ENCODE results near the gene ELOA2.
"Not testable (repeated sequence)": the region's sequence is repeated elsewhere in the genome, so short reads cannot be mapped to it uniquely, and the experiment has no call there.

Gene ELOA2

DNA sequence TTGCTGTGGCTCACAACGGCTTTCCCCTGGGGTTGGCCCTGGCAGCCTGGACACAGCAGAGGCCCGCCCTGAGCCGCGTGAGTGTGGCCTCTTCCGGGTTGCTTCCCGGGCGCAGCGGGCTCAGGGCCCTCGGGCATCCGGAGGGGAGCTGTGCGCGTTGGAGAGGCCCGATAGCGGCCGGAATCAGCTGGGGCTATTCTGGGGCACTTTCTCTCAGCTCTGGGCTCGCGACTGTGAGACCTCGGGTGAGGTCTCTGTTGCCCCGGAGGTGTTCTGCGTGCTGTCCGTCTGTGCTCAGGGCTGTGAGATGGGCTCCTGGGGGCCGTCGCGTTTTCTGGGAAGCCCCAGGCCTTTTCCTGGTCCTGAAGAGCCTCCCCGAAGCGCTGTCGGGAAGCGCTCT lies 830 bp downstream of the ELOA2 start:
- H3K4me3 Mint-ChIP-seq; intact Hi-C loops (cut with micrococcal nuclease); H3K36me3 Mint-ChIP-seq (ENCODE audit: low read depth); H3K4me1 Mint-ChIP-seq (ENCODE audit: low read depth); H3K27me3 Mint-ChIP-seq; H3K27ac Mint-ChIP-seq: not testable (repeated sequence)
- H3K9me3 Mint-ChIP-seq = peaks cover 47% of the 10 kb centered on the region

DNA sequence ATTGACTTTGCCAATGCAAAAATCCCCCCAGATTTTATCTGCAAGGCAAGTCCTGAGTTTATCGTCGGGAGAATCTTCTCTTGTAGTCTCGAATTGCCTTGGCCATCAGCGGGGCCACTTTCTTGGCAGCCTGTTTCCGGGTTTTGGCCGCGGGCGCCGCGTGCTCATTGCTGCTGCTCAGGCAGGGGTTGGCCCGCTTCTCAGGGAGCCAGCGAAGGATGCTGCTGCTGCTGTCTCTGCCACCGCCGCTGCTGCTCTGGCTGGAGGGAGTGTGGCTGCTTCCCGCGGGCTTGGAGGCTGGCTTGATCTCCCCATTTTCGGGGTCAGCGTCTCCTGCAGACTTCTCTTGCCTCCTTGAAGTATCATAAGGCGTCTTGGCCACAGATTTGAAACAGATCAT lies 2.5 kb downstream of the ELOA2 start:
- Mint-ChIP-seq H3K9me3 (peaks cover 47% of the 10 kb centered on the region), H3K4me1 (ENCODE audit: low read depth) (no peaks in the 10 kb centered on the region), H3K36me3 (ENCODE audit: low read depth) (no peaks in the 10 kb centered on the region), H3K27me3 (no peaks in the 10 kb centered on the region), H3K4me3 (no peak overlapping the region), H3K27ac (no peak overlapping the region)
- intact Hi-C loops (cut with micrococcal nuclease) = no loop called here

DNA sequence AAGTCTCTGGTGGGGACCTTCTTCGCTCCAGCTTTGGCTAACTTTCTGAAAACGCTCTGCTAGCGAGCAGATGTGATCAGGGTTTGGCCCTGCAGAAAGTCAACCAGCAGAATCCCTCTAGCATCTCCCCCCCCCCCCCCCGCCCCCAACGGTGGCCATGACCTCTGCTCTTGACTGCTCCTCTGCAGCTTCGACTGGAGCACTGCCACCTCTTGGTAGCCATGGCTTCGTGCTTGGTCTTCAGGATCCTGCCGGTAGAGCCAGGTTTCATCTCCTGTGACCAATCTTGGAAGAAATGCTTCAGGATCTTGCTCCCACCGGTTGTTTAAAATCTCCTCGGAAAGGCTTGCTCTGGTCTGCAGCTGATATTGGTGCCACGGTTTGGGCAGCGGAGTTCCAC lies 4.5 kb downstream of the ELOA2 start:
- H3K36me3 Mint-ChIP-seq (ENCODE audit: low read depth); H3K27me3 Mint-ChIP-seq; H3K27ac Mint-ChIP-seq; H3K4me3 Mint-ChIP-seq; H3K4me1 Mint-ChIP-seq (ENCODE audit: low read depth); intact Hi-C loops (cut with micrococcal nuclease): not testable (repeated sequence)
- H3K9me3 Mint-ChIP-seq = peaks cover 47% of the 10 kb centered on the region

DNA sequence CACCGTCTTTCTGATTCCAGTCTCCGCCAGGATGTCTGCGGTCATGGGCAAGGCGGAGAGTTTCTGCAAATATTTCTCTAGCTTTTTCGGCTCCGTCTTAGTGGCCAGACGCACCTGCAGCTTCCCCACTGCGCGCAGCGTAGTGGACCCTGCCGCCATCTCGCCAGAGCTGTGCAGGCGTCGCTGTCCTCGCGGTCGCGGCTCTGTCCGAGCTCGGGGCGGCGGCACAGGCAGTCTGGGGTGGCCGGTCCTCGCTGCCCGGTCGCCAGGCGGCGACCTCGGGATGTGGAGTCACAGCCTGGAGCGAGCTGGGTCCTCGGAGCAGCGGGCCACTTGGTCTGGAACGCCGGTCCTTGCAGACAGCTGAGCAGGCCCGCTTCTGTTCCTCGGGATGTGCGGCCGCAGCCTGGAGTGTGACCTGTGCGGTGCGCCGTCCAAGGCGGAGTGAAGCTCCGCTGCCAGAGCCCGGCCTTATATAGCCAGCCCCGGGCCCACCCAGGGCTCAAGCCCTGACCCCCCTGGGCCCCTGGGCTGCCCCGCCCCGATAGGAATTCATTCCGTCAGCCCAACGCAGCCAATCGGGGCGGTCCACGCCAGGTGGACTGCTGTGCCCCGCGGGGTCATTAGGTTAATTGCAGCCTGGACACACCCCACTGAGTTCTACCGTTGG lies 5.6 kb downstream of the ELOA2 start:
- peaks cover 41% of the 10 kb centered on the region for H3K9me3 Mint-ChIP-seq
- H3K36me3 Mint-ChIP-seq (ENCODE audit: low read depth); H3K4me3 Mint-ChIP-seq; H3K4me1 Mint-ChIP-seq (ENCODE audit: low read depth); H3K27me3 Mint-ChIP-seq; H3K27ac Mint-ChIP-seq; intact Hi-C loops (cut with micrococcal nuclease): not testable (repeated sequence)

DNA sequence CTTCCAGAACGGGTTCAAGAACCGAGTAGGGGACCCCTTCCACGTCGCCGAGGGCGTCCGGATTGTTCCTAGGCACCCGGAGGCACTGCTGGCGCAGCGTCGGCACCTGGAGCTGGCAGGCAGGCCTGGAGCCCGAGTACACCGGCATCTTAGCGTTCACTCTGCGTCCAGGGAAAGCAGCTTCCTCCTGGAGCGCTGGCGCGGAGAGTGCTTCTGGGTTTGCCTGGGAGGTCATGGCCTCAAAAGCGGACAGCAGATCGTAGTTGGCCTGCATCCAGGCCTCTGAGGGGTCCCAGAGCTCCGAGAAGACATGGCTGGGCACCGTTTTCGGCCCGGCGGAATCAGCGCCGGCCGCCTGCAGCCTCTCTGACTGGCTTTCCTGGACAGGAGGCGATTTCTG lies 6.7 kb downstream of the ELOA2 start:
- H3K4me1 Mint-ChIP-seq (ENCODE audit: low read depth); intact Hi-C loops (cut with micrococcal nuclease); H3K27ac Mint-ChIP-seq; H3K27me3 Mint-ChIP-seq; H3K36me3 Mint-ChIP-seq (ENCODE audit: low read depth); H3K4me3 Mint-ChIP-seq: not testable (repeated sequence)
- peaks cover 30% of the 10 kb centered on the region for H3K9me3 Mint-ChIP-seq

- H3K27me3 Mint-ChIP-seq; H3K4me1 Mint-ChIP-seq (ENCODE audit: low read depth); H3K4me3 Mint-ChIP-seq; H3K36me3 Mint-ChIP-seq (ENCODE audit: low read depth); H3K9me3 Mint-ChIP-seq; intact Hi-C loops (cut with micrococcal nuclease); H3K27ac Mint-ChIP-seq: not testable (repeated sequence)
Observed at GRCh38 chr18:47025557-47026174, 9.8 kb downstream of the ELOA2 start.

DNA sequence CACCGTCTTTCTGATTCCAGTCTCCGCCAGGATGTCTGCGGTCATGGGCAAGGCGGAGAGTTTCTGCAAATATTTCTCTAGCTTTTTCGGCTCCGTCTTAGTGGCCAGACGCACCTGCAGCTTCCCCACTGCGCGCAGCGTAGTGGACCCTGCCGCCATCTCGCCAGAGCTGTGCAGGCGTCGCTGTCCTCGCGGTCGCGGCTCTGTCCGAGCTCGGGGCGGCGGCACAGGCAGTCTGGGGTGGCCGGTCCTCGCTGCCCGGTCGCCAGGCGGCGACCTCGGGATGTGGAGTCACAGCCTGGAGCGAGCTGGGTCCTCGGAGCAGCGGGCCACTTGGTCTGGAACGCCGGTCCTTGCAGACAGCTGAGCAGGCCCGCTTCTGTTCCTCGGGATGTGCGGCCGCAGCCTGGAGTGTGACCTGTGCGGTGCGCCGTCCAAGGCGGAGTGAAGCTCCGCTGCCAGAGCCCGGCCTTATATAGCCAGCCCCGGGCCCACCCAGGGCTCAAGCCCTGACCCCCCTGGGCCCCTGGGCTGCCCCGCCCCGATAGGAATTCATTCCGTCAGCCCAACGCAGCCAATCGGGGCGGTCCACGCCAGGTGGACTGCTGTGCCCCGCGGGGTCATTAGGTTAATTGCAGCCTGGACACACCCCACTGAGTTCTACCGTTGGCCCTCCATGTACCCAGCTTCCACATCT lies 11.5 kb downstream of the ELOA2 start:
- H3K36me3 Mint-ChIP-seq (ENCODE audit: low read depth); H3K9me3 Mint-ChIP-seq; H3K27ac Mint-ChIP-seq; intact Hi-C loops (cut with micrococcal nuclease); H3K4me3 Mint-ChIP-seq; H3K27me3 Mint-ChIP-seq; H3K4me1 Mint-ChIP-seq (ENCODE audit: low read depth): not testable (repeated sequence)

DNA sequence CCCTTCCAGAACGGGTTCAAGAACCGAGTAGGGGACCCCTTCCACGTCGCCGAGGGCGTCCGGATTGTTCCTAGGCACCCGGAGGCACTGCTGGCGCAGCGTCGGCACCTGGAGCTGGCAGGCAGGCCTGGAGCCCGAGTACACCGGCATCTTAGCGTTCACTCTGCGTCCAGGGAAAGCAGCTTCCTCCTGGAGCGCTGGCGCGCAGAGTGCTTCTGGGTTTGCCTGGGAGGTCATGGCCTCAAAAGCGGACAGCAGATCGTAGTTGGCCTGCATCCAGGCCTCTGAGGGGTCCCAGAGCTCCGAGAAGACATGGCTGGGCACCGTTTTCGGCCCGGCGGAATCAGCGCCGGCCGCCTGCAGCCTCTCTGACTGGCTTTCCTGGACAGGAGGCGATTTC lies 12.6 kb downstream of the ELOA2 start:
- H3K4me3 Mint-ChIP-seq; intact Hi-C loops (cut with micrococcal nuclease); H3K27ac Mint-ChIP-seq; H3K4me1 Mint-ChIP-seq (ENCODE audit: low read depth); H3K36me3 Mint-ChIP-seq (ENCODE audit: low read depth); H3K9me3 Mint-ChIP-seq; H3K27me3 Mint-ChIP-seq: not testable (repeated sequence)

DNA sequence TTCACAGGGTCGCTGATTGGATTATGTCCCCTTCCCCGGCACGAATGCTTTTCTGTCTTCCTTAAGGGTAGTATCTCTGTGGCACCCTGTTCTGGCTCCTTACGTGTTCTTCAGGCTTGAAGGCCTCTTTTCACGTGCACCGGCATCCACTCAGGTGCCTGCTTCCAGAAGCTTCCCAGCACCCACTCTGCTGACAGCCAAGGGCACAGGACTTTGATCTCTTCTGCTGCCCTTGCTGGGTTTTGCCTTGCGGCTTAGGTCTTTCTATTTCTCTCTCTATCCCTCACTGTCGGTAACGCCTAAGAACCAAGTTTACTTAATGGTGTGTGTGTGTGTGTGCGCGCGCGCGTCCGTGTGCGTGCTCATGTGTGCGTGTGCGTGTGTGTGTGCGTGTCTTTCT lies 14.7 kb downstream of the ELOA2 start:
- H3K36me3 Mint-ChIP-seq (ENCODE audit: low read depth); H3K4me1 Mint-ChIP-seq (ENCODE audit: low read depth); H3K4me3 Mint-ChIP-seq; H3K9me3 Mint-ChIP-seq; H3K27me3 Mint-ChIP-seq; H3K27ac Mint-ChIP-seq; intact Hi-C loops (cut with micrococcal nuclease): not testable (repeated sequence)

DNA sequence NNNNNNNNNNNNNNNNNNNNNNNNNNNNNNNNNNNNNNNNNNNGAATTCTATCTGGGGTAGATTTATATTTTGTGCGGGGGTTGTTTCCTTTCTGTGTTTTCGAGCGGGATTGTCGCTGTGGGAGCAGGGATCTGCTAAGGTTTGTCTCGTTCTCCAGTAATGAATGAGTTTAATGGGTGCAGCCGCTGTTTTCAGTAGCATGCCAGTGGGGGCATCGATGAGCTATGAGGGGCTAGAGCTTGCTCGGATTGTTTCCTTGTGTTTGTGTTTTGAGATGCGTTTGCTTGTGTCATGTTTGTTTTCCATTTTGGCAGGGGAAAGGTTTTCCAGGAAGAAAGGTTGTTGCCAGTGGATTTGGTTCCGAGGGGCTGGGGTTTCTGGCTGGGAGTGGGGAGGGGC lies 15.6 kb downstream of the ELOA2 start:
- intact Hi-C loops (cut with micrococcal nuclease); H3K36me3 Mint-ChIP-seq (ENCODE audit: low read depth); H3K4me3 Mint-ChIP-seq: not testable (repeated sequence)

More for the DNA sequence above, 15.6 kb downstream of the ELOA2 start:
- H3K27me3 Mint-ChIP-seq; H3K9me3 Mint-ChIP-seq; H3K4me1 Mint-ChIP-seq (ENCODE audit: low read depth); H3K27ac Mint-ChIP-seq: not testable (repeated sequence)

Measured in dendritic cell treated with granulocyte-macrophage colony-stimulating factor and Interleukin-4, amounts not matched to agents 40 ng/mL and 50 ng/mL, for 4 days (primary cell).